NCI-H2196 (cell line): ENCODE data around the gene GOLGA5.
"Not testable (repeated sequence)": the region's sequence is repeated elsewhere in the genome, so short reads cannot be mapped to it uniquely, and the experiment has no call there.

ENCODE experiments used
- DNase-seq: peaks from one replicate; lab custom pipeline; 2025; ENCODE audit not compliant: unreplicated experiment; lab: John Stamatoyannopoulos, UW

Gene GOLGA5

DNA sequence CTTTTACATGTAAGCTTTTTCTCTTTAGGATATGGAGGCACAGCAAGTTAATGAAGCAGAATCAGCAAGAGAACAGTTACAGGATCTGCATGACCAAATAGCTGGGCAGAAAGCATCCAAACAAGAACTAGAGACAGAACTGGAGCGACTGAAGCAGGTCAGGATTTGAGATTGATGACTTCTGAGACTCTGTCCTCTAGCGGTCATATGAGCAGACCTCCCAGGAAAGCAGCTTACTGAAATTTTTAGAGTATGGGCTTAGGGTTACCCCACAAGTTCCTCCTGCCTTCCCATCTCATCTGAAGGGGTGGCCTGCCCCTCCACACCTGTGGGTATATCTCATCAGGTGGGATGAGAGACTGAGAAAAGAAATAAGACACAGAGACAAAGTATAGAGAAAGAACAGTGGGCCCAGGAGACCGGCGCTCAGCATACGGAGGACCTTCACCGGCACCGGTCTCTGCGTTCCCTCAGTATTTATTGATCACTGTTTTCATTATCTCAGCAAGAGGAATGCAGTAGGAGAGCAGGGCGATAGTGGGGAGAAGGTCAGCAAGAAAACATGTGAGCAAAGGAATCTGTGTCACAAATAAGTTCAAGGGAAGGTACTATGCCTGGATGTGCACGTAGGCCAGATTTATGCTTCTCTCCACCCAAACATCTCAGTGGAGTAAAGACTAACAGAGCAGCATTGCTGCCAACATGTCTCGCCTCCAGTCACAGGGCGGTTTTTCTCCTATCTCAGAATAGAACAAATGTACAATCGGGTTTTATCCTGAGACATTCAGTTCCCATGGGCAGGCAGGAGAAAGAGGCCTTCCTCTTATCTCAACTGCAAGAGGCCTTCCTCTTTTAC lies 25.8 kb downstream of the GOLGA5 start:
- DNase-seq, result not testable (repeated sequence)

GRCh38 chr14:92820536-92820840 lies 26.4 kb downstream of the GOLGA5 start:
- DNase-seq, result not testable (repeated sequence)

DNA sequence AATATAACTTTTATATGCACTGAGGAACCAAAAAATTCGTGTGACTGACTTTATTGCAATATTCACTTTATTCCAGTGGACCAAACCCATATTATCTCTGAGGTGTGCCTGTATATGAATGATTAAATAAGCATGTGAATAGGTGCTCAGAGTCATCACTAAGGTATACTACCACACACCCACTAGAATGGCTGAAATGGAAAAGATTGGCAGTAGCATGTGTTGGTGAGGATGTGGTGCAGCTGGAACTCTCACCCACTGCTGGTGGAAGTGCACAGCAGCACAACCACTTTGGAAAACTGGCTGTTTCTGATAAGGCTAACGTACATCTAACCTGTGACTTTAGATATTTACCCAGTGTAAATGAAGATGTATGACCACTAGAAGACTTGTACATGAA lies 36.8 kb downstream of the GOLGA5 start:
- DNase-seq, result no peak

- no peak for DNase-seq
These were observed 38.1 kb downstream of the GOLGA5 start for GRCh38 chr14:92832137-92832700.

DNA sequence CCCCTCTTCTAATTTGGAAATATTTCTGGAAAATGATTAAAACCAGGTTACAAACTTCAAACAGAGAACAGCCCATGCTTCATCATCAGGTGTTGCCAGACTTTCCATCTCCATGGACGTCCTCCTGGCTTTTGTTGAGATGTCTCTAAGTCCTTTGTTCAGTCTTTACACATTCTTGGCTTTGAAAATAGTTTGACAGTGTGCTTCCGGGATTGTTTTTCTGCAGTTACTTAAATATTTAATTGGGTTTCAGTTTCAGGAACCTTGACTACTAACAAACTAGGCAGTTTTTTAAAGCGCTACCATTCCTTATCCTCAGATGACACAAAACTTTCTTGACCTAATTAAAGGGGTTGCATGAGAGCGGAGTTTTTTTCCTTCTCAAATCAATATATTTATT lies 47.8 kb downstream of the GOLGA5 start:
- DNase-seq, result no peak

GRCh38 chr14:92844204-92844603 lies 50.1 kb downstream of the GOLGA5 start:
- no peak for DNase-seq

GRCh38 chr14:92846162-92846897 lies 52.2 kb downstream of the GOLGA5 start:
- no peak for DNase-seq

- no peak for DNase-seq
These were observed 53.2 kb downstream of the GOLGA5 start for GRCh38 chr14:92847278-92847677.

DNA sequence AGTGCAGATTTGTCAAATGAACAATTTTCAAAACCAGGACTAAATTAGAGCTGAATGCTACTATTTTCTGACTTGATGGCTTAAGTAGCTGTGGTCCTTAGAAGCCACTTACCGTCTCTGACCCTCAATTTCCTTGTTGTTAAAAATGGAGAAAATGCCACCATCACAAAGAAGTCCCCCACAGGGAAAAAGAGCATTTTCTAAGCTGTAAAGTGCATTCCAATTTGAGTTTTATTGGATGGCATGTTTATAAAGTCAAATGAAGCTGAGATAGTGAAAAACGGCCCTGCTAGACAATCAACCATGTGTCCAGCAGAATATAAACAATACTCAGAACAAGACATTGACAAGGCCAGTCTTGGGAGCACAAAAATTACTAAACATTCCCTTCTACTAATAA lies 53.6 kb downstream of the GOLGA5 start:
- DNase-seq, result no peak

DNA sequence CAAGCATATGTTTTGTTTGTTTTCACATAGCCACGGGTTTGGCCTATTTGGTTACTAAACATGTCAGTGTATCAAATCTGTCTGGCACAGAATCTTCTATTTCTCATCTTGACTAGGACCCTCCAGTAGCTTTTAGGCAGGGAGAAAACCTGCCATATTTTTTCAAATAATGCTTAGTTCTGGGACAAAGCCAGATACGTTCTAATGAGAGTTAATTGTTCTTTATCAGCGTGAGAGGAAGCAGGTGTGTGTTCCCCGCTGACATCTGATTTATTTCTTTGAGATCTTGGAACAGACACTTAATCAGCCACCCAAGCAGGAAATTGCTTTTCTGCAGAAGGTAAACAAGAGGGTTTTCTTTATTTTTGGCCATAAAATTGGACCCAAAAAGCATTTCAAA lies 54.8 kb downstream of the GOLGA5 start:
- peak; percentile 21 for DNase-seq

DNA sequence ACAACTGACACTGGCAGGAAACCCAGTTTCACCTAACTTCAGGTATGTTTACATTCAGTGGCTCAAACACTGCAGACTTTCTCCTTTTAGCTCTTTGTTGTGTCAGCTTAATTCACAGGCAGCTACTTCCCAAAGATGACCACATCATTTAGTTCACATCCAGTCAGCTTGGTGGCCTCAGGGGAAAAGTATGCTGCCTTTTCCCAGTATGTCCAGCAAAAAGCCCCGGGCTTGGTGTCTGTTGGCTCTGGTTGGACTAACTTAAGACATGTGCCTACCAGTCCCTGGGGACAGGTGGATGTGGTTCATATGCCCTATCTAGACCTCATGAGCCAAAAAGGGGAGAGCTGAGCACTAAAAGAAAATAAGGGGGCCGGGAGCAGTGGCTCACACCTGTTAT lies 56.4 kb downstream of the GOLGA5 start:
- DNase-seq, result no peak

GRCh38 chr14:92853136-92853535 lies 59.0 kb downstream of the GOLGA5 start:
- not testable (repeated sequence) for DNase-seq

- DNase-seq, result no peak
These were observed 66.1 kb downstream of the GOLGA5 start for GRCh38 chr14:92860049-92860840.

DNA sequence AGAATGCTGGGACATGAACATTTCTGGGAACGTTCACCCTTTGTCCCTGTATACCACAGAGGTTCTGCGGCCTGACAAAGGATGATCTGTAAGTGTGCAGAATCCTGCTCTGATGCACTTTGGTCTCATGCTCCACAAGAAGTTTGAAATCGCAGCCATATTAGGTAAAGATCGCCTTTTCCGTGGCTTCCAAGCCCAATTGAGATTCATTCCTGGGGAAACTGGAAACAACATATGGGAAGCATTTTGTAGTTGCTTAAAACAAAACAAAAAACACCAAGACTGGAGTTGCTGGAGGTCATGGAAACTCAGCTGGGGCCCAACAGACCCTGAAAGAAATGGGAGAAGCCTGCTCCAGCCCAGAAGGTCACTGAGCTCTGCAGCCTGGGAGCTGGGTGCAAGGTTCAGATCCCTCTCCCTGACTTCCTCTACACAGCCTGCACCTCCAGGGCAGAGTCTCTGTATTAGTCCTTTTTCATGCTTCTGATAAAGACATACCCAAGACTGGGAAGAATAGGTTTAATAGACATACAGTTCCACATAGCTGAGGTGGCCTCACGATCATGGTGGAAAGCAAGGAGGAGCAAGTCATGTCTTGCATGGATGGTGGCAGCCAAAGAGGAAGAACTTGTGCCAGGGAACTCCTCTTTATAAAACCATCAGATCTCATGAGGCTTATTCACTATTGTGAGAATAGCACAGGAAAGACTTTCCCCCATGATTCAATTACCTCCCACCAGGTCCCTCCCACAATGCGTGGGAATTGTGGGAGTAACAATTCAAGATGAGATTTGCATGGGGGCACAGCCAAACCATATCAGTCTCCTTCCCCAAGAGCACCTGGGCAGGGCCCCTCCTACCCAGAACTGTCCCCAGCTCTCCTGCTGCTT lies 68.0 kb downstream of the GOLGA5 start:
- DNase-seq, result no peak

DNA sequence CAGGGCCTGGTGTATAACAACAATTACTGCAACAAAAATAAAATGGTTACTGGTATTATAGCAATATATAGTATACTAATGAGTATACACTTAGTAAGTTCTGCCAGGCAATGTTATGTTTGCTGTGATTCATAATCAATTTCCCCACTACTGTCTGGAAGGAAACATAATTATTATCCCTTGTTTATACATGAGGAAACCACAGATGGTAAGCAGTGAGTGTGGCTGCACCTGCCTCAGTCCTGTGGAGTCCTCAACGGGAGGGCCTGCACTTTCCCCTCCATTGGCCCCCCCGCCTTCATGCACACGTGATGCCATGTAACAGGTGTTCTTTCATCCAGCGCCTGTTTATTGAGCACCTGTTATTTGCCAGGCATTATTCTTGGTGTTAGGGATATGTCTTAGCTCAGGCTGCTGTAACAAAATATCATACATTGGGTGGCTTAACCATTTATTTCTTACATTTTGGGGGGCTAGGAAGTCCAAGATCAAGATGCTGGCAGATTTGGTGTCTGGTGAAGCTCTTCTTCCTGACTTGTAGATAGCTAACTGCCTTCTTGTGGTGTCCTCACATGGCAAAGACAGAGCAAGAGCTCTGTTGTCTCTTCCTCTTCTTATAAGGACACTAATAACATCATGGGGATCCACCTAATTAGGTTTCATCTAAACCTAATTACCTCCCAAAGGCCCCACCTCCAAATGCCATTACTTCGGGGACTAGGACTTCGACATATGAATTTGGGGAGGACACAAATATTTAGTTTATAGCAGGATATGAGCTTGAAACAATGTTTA lies 69.4 kb downstream of the GOLGA5 start:
- DNase-seq, result no peak

GRCh38 chr14:92865674-92866073 lies 71.6 kb downstream of the GOLGA5 start:
- no peak for DNase-seq

DNA sequence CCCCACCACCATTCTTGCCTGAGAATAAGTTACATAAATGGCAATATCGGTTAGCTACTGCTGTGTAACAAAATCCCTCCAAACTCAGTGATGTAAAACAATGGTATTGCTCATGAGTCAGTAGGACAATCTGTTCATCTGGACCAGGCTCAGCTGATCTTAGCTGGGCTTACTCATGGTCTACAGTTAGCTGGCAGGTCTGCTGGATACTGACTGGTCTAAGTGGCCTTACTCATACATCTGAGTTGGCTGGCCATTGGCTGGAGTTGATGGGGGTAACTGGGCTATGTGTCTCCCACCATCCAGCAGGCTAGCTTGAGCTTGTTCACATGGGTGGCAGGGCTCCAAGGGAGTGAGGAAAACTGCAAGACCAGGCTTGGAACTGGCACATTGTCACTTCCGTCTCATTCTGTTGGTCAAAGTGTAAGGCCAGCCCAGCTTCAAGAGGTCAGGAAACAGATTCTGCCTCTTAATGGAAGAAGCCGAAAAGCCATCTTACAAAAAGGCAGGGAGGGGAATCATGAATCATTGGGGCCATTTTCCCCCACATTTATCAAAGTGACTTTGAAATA lies 72.2 kb downstream of the GOLGA5 start:
- DNase-seq, result no peak

DNA sequence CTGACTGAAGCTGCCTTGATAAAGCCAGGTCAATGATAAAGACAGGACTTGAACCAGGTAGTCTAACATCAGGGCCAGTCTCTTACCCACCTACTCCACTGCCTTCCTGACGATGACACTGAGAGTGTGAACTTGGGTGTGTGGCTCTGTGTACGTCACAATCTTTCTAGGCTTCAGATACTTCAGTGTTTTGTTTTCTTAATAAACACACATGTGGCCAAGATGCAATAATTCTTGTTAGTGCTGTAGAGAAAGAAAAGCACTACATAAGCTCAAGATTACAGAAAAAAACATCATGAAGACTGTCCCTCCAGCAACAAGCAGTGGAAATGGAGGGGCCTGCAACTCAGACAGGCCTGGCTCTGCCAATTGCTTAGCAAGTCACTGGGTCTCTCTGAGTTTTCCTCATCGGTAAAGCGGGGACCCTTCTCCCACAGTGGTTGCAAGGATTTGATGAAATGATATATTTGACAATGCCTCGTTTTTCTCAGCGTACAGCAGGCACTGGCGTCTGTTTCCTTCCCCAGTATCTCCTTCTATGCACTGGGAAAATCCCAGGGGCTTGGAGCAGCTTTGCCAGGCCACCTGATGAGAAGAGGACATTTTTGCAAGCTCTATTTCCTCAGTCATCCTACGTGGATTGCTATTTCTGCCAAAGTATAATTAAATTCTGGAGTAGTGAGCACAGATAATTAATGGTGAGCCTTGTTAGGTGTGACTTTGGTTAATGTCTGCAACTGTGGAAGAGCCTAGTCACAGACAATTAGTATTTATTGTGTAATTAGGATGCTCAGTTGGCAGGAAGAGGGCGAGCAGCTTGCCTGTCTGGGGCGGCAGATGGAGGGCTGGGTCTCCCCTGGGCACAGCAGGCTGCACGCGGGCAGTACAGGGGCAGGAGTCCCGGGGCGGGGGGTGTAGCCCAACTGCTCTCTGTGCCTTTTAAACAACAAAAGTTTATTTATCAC lies 73.1 kb downstream of the GOLGA5 start:
- no peak for DNase-seq
